HG03095 (cell line): ENCODE results near the gene AKAP13.
"Not testable (repeated sequence)": the region's sequence is repeated elsewhere in the genome, so short reads cannot be mapped to it uniquely, and the experiment has no call there.

Experiments used
- ATAC-seq: cut with Tn5 transposase; IDR thresholded peaks from one replicate; pipeline ENCODE4 v1.9.1; 2021; ENCODE audit warnings: moderate library complexity; ENCODE audit not compliant: unreplicated experiment

AKAP13 gene

DNA sequence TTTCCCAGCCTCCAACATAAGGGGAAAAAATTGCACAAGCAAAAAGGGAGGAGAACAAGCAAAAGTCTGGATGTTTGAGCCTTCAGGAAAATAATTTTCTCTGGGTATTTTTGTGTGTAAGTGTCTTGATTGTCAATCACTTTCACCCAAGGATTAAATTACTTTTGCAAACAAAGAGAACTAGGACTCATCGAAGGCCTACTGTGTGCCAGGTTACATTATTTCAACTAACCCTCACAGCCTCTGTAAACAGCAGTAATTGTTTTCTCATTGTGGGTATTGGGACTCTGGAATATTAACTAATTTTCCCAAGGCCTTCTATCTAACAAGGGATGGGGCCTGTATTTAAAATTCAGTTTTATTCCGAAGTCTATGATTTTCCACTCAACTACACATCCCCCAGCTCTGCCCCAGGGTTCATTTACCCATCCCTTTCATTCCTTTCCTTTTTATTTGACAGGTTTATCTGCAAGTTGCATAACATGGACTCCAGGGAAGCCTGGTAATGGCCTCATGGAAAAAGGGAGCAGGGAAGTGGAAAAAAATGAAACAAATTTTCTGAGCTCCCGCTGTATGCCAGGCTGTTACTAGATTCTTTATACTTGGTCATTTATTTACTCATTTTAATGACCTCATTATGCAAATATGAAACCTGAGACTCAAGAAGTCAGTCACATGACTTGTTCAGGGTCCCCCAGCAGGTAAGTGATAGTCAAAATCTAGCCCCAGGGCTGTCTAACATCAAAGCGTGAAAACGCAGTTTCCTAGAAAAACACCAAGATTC lies 32.9 kb upstream of the AKAP13 start:
- ATAC-seq, result not testable (repeated sequence)

DNA sequence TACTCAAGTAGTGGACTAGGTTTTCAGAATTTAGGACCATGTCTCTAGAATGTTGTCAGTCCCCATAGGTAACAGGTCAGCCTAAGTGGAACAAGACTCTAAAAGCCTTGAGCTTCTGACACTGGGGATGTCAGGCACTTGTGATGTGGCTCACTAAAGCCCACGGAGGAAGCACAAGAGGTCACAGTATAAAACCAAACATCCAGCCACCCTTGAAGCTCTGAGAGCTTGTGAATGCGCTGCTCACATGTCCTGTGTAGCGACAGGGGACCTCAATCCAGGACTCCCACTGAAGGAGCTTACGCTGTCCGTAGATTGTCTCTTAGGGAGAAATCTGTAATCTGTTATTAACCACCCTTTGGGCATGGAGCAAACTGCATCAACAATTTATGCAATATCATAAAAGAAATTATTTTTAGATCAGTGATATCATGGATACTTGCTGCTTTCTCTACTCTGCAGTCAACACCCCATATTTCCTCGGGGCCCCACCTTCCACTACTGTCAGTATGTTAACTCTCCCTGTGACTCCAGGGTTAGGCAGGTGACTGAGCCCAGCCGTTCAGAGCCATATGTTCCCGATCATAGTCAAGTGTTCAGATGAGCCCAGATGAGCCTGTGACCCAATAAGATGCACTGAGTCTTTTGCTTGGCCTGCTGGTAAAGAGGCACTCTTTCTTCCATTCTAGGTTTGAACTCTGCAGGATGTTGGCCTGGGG lies 32.2 kb upstream of the AKAP13 start:
- not testable (repeated sequence) for ATAC-seq

DNA sequence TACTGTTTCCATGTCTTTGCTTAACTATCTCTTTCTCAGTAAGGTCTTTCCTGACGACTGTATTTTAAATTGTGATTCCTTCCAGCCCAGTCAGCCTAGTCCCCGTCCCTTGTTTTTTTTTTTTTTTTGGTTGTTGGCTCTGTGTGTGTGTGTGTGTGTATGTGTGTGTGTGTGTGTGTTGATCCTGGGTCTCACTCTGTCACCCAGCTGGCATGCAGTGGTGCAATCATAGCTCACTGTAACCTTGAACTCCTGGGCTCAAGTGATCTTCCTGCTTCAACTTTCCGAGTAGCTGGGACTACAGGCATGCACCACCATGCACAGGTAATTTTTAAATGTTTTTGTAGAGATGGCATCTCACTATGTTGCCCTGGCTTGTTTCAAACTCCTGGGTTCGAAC lies 31.3 kb upstream of the AKAP13 start:
- not testable (repeated sequence) for ATAC-seq

DNA sequence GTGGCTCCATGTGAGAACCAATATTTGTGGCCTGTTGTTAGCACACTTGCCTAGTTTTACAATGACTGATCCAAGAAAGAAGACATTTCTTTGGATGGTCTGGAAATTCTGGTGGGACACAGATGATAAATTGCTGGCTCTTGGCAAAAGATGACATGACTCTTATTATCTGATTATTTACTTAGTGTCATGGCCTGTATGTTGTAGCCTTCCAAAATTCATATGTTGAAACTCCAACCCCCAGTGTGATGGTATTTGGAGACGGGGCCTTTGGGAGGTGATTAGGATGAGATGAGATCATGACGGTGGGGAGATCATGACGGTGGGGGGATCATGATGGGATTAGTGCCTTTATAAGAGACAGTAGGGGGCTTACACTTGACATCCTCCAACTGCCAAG lies 30.0 kb upstream of the AKAP13 start:
- no peak for ATAC-seq

- not testable (repeated sequence) for ATAC-seq
Observed at GRCh38 chr15:85351501-85351900, 28.9 kb upstream of the AKAP13 start.

DNA sequence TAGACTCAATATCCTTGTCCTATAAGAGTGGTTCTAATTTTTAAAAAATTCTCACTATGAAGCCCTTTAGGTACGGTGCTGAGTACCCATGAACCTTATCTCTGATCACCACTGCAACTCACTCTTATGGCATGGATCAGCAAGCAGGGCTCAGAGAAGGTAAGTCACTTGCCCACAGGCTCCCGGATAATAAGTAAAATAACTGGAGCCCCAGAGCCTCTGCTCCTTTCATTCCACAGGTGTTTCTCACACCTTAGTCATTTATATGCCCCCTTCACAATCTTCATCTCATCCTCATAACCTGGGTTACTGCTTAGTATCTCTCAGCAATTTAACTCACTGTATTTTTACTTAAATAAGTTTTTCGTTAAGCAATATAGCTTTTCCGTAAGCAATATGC lies 28.4 kb upstream of the AKAP13 start:
- no peak for ATAC-seq

- no peak for ATAC-seq
Observed at GRCh38 chr15:85353516-85353915, 26.9 kb upstream of the AKAP13 start.

- ATAC-seq, result no peak
Observed at GRCh38 chr15:85354461-85354860, 25.9 kb upstream of the AKAP13 start.

- no peak for ATAC-seq
Observed at GRCh38 chr15:85354948-85355347, 25.5 kb upstream of the AKAP13 start.

DNA sequence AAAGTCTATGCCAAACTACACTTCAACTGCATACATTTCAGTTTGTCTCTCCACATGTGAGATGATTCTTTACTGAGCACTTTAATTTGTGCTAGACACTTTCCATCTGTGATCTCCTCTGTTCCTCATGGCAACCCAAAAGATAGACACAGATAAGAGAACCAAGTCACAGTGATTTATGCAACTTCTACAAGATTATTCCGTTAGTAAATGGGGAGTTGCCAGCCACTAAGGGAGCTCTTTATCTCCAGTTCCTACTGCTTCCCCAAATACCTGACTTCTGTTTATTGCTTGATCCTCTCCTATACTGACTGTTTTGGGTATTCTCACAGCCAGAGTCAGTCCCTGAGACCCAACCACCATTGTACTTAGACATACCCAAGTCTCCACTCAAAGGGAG lies 24.1 kb upstream of the AKAP13 start:
- ATAC-seq, result no peak

DNA sequence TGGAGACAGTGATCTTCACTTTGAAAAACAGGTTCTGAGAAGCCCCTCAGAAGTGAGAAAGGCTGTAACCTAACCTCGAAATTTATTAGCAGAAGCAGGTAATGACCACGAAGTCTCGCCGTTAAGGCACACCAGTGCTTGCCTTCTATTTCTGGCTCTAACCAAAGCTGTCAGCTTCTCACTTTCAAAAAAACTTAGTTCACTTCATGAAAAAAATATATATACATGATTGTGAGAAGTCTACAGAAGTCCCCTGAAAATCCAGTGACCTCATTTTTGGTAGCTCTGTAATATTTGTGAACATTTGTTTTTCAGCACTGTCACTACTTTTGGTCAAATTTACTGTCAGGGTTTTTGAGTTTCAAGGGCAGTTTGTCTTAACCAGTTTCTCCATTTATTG lies 19.1 kb upstream of the AKAP13 start:
- ATAC-seq, result peak; percentile 80

- no peak for ATAC-seq
Observed at GRCh38 chr15:85362436-85363081, 17.8 kb upstream of the AKAP13 start.

GRCh38 chr15:85365980-85366379 lies 14.4 kb upstream of the AKAP13 start:
- no peak for ATAC-seq

- ATAC-seq, result no peak
Observed at GRCh38 chr15:85367741-85368140, 12.7 kb upstream of the AKAP13 start.

DNA sequence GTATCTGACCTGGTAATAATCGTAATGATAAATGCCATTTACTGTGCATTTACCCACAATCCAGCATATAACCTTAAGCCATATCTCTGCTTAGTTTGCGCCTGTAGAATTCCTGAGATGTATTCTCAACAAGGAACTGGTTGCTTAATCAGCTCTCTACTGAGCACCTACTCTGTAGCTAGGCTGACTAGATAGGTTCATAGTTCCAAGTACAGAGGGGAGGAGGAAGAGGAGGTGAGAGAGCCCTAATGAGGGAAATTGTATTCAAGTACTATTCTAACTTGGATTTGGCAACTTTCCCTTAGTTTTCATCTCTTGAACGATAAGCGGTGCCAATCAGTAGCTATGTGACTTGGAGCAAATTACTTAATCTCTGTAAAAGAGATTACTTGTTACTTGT lies 5.6 kb upstream of the AKAP13 start:
- ATAC-seq, result no peak

GRCh38 chr15:85377269-85377668 lies 3.1 kb upstream of the AKAP13 start:
- ATAC-seq, result no peak

GRCh38 chr15:85377986-85378385 lies 2.4 kb upstream of the AKAP13 start:
- no peak for ATAC-seq

GRCh38 chr15:85379403-85380131 lies 836 bp upstream of the AKAP13 start:
- no peak for ATAC-seq

- ATAC-seq, result peak; percentile 30
Observed at GRCh38 chr15:85380812-85381642, 624 bp downstream of the AKAP13 start.
